ENCODE results near the gene ORAI3.

Gene ORAI3

DNA sequence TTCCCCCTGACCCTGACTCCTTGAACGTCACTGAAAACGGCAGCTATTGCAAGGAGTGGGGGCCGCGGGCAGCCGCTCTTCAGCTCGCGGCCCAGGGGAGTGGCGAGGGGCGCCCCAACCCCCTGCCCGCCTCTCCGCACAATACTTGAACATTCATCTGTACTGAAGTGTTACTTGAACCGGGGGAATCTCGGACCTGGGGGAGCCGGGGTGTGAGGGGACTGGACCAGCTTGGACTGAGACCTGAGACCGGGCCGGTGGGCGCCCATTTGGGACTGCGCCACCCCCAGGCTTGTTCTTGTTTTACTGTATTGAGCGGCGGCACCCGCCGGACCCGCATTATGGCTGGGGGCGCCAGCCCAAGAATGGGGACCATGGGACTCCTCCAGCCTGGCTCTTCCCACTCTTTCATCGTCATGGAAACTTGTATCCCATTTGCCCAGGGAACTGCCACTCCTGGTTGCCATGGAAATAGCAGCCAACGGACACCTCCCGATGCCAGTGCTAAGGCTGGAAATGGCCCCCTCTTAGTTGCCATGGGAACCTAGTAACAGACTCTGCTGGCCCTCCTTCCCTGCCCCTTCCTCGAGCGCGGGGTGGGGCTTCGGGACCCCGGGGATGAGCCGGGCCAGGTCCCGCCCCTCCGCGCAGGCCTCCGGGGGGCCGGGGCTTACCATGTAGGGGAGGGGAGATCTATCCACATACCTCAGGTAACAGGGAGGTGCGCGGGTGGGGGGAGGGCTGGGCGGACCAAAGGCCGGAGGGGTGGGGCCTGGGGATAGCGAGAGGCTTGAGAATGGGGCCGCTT is 805 bp upstream of the ORAI3 start:
- DNase-seq (ENCODE audit: low read depth): peak; percentile 99
- peak overlapping the region; percentile 66 for H3K4me3 ChIP-seq (replicated peaks; ENCODE audit: low read depth, low read length)
- TF ChIP-seq CTCF (IDR thresholded peaks at IDR 0.05; ENCODE audit: low read length, missing control alignments): no peak

DNA sequence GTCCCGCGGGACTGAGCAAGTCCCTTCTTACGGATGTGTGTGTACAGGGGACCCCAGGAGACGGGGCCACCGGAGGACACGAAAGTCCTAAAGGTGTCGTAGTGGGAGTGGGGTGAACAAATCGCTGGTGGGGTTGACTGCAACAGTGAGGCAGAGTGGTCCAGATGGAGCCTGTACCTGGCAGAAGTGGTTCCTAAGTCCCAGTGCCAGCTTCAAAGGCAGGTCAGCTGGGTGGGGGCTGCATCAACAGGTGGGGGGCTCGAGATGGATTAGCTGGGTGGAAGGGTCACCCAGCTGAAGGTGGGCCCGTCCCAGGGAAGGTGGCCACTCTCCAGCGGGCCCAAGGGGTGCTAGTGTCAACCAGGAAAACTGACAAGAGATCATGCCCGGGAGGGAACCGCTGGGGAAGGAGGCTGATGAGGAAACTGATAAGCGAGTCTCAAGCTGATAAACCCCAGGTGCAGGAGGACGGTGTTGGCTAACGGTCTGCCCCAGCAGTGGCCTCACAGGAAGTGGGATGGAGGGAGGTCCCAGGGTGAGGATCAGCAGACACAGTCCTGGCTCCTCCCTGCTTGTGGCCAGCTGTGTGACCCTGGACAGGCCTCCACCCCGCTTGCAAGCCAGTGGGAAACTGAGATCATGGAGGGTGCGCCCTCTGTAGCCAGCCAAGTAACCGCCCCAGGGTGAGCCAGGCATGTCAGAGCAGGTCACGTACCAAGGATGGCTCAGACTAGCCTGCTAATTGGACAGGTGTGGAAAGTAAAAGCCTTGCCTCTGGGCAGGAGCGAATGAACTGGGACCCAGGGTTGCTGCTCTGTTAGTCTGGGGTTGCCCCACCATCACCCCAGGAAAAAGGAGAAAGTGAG is 1.0 kb downstream of the ORAI3 start:
- peak; percentile 80 for DNase-seq (ENCODE audit: low read depth)
- peak overlapping the region; percentile 66 for H3K4me3 ChIP-seq (replicated peaks; ENCODE audit: low read depth, low read length)
- TF ChIP-seq CTCF (IDR thresholded peaks at IDR 0.05; ENCODE audit: low read length, missing control alignments): no peak

DNA sequence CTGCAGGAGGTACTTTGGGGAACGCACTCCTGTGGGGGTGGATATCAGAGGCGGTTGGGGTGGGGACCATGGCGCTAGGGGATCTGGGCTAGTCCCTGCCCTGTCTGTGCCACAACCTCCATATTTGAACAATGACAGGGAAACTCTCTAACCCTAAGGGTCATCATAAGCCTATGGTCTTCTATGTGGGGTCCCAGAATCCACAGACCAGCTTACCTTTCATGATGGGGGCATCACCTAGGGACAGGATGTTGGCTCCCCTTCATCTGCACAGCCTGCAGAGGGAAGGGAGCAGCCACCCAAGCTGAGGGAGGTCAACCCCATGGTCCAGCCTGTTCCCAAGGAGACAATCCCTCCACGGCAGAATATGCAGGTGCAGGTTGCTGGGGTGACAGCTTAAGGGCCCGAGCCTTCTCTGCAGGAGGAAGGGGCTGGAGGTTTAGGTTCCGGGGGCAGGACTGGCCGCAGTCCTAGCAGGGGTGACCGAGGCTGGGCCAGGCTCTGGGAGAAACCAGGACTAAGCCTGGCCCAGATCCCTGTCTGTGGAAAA is 1.7 kb downstream of the ORAI3 start:
- peak overlapping the region; percentile 66 for H3K4me3 ChIP-seq (replicated peaks; ENCODE audit: low read depth, low read length)
- TF ChIP-seq CTCF (IDR thresholded peaks at IDR 0.05; ENCODE audit: low read length, missing control alignments): no peak
- no peak for DNase-seq (ENCODE audit: low read depth)

DNA sequence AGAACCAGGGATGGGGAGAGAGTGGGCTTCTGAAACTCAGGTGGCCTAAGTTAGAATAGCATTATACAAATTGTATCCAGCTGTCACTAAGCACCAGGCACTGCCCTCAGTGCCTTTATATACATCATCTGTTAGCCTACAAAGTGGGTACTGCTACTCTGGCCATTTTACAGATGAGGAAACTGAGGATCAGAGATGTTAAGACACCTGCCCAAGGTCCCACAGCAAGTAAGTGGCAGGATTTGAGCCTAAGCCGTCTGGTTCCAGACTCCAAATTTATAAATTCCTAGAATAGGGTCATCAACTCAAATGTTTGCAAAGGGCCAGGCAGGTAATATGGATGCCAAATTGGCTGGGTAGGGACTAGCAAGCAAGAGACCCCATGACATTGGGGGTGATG is 2.3 kb downstream of the ORAI3 start:
- no peak for TF ChIP-seq CTCF (IDR thresholded peaks at IDR 0.05; ENCODE audit: low read length, missing control alignments)
- DNase-seq (ENCODE audit: low read depth): no peak
- H3K4me3 ChIP-seq (replicated peaks; ENCODE audit: low read depth, low read length): no peak overlapping the region

DNA sequence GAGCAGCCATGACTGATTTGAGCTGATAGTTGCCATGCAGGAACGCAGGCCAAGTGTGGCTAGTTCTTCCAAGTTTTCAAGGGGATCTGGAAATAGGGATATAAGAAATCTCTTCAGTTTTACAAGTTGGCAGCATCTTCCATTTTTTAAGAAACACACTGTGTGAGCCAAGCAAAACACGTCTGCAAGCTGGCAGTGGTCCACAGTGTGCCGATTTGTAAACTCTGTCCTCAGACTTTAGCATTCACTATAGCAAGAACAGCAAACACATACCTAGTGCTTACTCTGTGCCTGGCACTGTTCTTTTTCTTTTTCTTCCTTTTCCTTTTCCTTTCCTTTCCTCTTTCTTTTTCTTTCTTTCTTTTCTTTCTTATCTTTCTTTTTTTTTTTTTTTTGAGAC is 2.9 kb downstream of the ORAI3 start:
- no peak for TF ChIP-seq CTCF (IDR thresholded peaks at IDR 0.05; ENCODE audit: low read length, missing control alignments)

DNA sequence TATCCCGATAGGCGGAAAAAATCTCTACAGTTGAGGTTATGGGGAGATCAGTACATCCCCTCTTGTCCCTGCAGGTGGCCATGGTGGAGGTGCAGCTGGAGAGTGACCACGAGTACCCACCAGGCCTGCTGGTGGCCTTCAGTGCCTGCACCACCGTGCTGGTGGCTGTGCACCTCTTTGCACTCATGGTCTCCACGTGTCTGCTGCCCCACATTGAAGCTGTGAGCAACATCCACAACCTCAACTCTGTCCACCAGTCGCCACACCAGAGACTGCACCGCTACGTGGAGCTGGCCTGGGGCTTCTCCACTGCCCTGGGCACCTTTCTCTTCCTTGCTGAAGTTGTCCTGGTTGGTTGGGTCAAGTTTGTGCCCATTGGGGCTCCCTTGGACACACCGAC is 4.2 kb downstream of the ORAI3 start:
- no peak overlapping the region for H3K4me3 ChIP-seq (replicated peaks; ENCODE audit: low read depth, low read length)
- TF ChIP-seq CTCF (IDR thresholded peaks at IDR 0.05; ENCODE audit: low read length, missing control alignments): no peak
- DNase-seq (ENCODE audit: low read depth): no peak

More for the DNA sequence above, 2.9 kb downstream of the ORAI3 start:
- H3K4me3 ChIP-seq (replicated peaks; ENCODE audit: low read depth, low read length): no peak overlapping the region
- DNase-seq (ENCODE audit: low read depth): peak; percentile 87
